ENCODE measurements around the gene SLC4A4.

The SLC4A4 gene

GRCh38 chr4:71377561-71377960 lies 38.7 kb downstream of the SLC4A4 start:
- Histone ChIP-seq H3K9me3 (ENCODE audit: severe bottlenecking) (no peaks in the 10 kb centered on the region), H3K4me3 (ENCODE audit: low read depth, low read length) (no peak overlapping the region), H3K36me3 (no peaks in the 10 kb centered on the region), H3K27ac (no peak overlapping the region), H3K27me3 (ENCODE audit: insufficient read depth, low read depth, severe bottlenecking) (no peaks in the 10 kb centered on the region)
- no peak for DNase-seq
- TF ChIP-seq CTCF (IDR thresholded peaks at IDR 0.05; ENCODE audit: low read depth, low read length), result no peak

- Histone ChIP-seq H3K4me3 (ENCODE audit: low read depth, low read length) (no peak overlapping the region), H3K36me3 (no peaks in the 10 kb centered on the region), H3K27me3 (ENCODE audit: insufficient read depth, low read depth, severe bottlenecking) (no peaks in the 10 kb centered on the region), H3K27ac (no peak overlapping the region), H3K9me3 (ENCODE audit: severe bottlenecking) (no peaks in the 10 kb centered on the region)
- DNase-seq, result no peak
- TF ChIP-seq CTCF (IDR thresholded peaks at IDR 0.05; ENCODE audit: low read depth, low read length), result no peak
Observed at GRCh38 chr4:71379126-71379525, 40.3 kb downstream of the SLC4A4 start.

DNA sequence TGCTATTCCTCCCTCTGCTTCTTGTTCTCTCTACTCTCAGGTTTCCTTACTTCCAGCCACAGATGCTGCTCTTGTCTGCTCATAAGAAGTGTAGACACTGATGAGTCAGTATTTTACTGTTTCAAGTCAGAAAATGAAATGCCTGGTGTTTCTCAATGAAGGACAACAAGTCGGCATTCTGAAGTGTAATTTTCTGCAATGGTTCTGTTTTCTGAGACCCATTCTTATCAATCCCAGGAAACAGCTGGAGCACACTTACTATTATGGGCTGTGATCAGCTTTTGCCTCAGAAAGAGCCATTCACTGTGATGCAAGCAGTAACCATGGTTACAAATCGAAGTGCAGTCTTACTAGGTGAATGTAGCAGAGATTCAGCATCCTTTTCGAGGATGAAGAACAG lies 42.0 kb downstream of the SLC4A4 start:
- no peaks in the 10 kb centered on the region for H3K36me3 ChIP-seq
- no peak for DNase-seq
- no peak for TF ChIP-seq CTCF (IDR thresholded peaks at IDR 0.05; ENCODE audit: low read depth, low read length)
- H3K27me3 ChIP-seq (ENCODE audit: insufficient read depth, low read depth, severe bottlenecking), result no peaks in the 10 kb centered on the region
- no peak overlapping the region for H3K4me3 ChIP-seq (ENCODE audit: low read depth, low read length)
- H3K27ac ChIP-seq, result no peak overlapping the region
- no peaks in the 10 kb centered on the region for H3K9me3 ChIP-seq (ENCODE audit: severe bottlenecking)

DNA sequence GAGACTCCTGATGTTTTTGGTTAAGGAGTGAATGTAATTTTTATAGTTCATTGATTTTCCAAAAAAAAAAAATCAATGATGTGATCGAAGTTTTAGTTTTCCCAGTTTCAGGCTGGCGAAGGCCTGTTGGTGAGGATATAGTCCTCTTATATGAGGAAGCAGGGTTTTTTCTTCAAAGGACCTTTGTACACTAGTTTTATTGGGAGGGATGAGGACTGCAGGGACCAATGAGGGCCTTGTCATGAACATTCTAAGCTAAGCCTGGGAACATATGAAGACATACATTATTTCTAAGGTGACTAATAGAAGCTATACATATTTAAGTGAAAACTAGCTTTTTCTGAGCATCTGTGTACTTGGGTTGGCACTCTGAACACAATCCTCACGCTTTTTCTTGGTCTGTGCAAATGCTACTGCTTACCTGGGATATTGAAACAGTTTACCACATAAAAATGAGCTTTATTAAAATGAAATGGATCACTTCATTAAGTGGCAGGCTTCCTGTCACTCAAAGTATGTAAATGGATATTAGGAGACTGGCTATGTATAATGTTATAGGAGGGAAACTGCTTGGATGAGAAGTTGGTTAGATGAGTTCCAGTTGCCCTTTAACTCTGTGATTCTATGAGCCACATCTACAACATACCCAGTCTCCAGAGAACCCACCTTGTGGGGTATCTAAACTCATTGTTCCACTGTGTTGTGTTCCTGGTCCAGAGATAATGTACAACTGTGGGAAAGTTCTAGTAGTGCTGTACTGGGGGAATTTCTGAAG lies 43.5 kb downstream of the SLC4A4 start:
- no peak overlapping the region for H3K27ac ChIP-seq
- no peak for DNase-seq
- no peaks in the 10 kb centered on the region for H3K9me3 ChIP-seq (ENCODE audit: severe bottlenecking)
- no peak for TF ChIP-seq CTCF (IDR thresholded peaks at IDR 0.05; ENCODE audit: low read depth, low read length)
- H3K36me3 ChIP-seq, result no peaks in the 10 kb centered on the region
- H3K27me3 ChIP-seq (ENCODE audit: insufficient read depth, low read depth, severe bottlenecking), result no peaks in the 10 kb centered on the region
- no peak overlapping the region for H3K4me3 ChIP-seq (ENCODE audit: low read depth, low read length)

DNA sequence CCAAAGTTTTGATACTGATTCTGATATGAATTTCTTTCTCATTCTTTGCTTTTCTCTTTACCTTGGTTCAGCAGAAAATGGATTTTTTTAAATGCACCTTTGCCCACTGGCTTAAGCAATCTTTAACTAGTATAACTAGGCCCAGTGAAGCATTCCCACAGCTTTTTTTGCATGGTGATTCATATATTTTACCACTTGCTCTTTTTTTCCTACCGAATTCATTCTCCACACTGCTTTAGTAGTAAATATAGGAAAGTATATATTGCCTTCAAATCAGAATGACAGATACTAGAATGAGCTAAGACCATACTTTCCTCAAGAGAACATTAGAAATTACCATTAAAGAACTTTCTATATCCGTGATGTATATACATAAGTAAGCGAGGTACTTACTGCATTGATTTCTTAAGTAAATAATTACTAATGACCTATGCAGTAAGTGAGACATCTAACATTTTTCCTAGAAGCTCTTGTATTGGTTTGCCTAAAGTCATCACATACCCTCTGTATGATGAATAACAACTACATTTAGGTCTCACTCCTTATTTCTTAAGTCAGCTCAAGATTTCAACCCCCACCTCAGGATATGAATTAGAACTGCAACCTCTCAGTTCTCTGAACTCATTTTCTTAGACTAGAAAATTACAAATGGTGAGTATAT lies 44.2 kb downstream of the SLC4A4 start:
- Histone ChIP-seq H3K27ac (no peak overlapping the region), H3K27me3 (ENCODE audit: insufficient read depth, low read depth, severe bottlenecking) (no peaks in the 10 kb centered on the region), H3K9me3 (ENCODE audit: severe bottlenecking) (no peaks in the 10 kb centered on the region), H3K4me3 (ENCODE audit: low read depth, low read length) (no peak overlapping the region), H3K36me3 (no peaks in the 10 kb centered on the region)
- TF ChIP-seq CTCF (IDR thresholded peaks at IDR 0.05; ENCODE audit: low read depth, low read length), result no peak
- DNase-seq, result no peak

Data from WERI-Rb-1 (cell line).